ENCODE data around the gene QTRT2.

GRCh38 chr3:114071786-114072185 lies 15.2 kb downstream of the QTRT2 start:
- TF ChIP-seq REST (IDR thresholded peaks at IDR 0.05; ENCODE audit: insufficient replicate concordance, low read depth) (no peak), POLR2AphosphoS5 (IDR thresholded peaks at IDR 0.05; ENCODE audit: low read depth) (no peak), SPI1 (IDR thresholded peaks at IDR 0.05; ENCODE audit: borderline replicate concordance, low read depth) (no peak), GABPA (IDR thresholded peaks at IDR 0.05; ENCODE audit: low read depth) (no peak)
- TF ChIP-seq, protein P1, sequence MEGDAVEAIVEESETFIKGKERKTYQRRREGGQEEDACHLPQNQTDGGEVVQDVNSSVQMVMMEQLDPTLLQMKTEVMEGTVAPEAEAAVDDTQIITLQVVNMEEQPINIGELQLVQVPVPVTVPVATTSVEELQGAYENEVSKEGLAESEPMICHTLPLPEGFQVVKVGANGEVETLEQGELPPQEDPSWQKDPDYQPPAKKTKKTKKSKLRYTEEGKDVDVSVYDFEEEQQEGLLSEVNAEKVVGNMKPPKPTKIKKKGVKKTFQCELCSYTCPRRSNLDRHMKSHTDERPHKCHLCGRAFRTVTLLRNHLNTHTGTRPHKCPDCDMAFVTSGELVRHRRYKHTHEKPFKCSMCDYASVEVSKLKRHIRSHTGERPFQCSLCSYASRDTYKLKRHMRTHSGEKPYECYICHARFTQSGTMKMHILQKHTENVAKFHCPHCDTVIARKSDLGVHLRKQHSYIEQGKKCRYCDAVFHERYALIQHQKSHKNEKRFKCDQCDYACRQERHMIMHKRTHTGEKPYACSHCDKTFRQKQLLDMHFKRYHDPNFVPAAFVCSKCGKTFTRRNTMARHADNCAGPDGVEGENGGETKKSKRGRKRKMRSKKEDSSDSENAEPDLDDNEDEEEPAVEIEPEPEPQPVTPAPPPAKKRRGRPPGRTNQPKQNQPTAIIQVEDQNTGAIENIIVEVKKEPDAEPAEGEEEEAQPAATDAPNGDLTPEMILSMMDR (IDR thresholded peaks at IDR 0.05; ENCODE audit: insufficient read depth, low read length): no peak

Measured in HL-60 (cell line).